GM21737 (cell line): ENCODE data around the gene PCDH17.

ENCODE experiments used
- ATAC-seq: cut with Tn5 transposase; IDR thresholded peaks from one replicate; pipeline ENCODE4 v1.9.1; 2021; ENCODE audit warnings: mild to moderate bottlenecking, moderate library complexity; ENCODE audit not compliant: unreplicated experiment

PCDH17 gene

DNA sequence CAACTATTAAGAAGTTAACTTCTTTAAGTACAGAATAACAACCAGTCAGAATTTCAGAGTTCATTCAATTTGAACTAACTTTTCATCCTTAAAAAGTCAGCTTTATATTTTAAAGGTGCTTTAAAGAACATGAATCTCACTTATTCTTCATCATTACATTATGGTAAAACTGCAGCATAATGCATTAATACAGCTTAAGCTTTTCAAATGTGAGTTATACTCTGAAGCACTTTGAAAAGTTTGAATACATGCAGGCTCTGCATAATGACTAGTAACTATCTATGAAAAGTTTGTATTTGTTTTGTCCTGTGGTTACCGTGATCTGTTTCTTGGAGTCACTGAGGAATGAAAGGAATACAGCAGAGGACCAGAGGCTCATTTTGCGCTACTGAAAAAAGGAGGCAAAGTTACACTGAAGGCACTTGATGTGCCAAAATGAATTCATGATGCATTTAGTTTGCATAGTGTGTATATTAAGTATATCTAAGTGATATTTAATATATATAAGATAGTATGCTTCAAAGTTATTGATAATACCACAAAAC, 4.1 kb downstream of the PCDH17 start:
- ATAC-seq = no peak

DNA sequence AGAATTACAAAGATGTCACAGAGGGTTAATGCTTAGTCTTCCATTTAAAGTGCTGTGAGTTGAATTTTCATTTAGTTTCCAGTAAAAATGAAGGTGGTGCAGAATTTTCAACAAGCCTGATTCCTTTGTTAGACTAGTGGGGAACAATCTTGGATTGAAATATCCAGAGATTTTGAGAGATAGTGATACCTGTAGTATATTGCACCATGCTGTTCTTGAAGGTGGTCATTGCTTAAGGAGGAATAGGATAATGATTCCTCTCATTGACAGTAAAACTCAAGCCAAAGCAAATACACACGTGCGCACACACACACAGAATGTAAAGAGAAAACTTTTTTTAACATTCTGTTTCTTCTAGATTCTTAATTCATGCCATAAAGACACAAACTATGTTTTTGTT, 5.3 kb downstream of the PCDH17 start:
- no peak for ATAC-seq

DNA sequence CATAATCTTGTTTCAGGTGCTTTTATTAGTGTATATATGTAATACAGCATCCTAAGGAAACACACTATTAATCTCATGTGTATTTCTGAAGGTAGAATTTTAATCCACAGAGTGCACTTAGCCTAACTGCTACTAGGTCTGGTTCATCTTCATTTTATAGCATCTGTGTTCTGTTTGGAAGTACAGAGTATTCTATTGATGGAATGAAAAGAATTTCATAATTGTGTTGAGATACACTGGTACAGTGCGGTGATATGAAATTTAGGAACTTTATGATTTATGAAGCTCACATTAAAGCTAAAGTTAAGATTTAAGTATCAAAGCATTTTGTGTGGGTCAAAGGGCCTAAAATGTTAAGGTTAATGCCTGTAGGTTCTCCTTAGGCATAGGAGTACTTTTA, 6.0 kb downstream of the PCDH17 start:
- no peak for ATAC-seq

DNA sequence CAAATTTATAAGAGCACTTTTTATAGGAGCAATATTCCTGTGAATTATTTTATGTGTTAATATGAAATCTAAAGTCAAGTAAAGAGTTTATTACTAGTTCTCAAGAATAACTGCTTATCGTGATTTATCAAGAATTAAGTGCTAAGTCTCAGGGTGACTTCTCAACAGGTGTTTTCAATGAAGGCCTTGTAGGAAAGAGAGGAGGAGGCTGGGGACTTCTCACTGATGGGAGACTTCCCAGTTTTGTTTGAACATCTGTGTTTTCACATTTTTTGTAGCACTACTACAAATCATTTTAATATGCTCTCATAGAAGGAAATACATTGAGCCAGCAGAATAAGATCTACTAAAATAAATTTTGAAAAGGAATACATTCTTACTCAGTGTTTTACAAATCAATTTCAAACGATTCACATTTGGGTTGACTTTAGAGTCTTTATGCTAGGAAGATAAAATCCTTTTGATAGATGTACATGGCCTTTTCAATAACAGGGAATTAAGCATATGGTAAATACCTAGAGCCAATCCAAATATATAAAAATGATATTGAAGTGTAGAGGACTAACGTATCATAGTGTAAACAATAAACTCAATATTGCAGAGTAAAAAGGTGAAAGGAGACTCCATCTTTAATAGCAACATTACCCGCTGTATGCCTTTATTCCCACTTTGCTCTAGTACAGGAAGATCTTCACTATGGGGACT, 6.8 kb downstream of the PCDH17 start:
- ATAC-seq = no peak

DNA sequence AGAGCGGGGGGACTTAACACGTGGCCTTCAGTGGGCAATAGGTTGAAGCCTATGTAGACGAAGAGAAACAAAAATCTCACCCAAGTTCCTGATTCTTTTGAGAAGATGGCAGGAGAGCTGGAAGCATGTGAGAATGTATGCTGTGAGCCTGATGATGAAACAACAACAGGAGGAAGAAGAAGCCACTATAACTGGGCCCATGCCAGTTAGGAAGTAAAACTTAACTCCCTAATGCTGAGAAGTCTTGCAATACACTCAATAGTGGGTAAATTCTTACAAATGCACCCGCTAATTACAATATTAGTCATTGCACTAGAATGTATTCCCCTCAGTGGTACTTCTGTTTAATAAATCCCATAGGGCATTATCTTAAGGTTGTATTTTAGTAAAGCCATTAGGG, 9.1 kb downstream of the PCDH17 start:
- no peak for ATAC-seq

DNA sequence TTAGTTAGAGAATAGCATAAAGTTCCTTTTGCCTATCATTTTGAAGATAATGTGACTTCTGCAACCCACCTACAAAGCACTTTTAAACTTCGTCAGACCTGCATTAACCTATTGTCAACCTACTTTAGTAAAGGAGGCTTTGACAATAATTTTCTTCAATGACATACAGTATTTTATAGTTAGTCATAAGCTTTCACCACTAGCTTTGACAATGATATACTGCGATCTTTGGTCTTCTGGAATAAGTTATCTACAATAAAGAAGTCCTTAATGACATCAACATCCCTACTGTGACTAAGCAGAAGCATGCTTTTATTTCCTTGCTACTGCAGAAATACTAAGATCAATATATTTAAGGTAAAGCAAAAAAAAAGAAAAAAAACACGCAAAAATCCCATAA, 9.5 kb downstream of the PCDH17 start:
- no peak for ATAC-seq

DNA sequence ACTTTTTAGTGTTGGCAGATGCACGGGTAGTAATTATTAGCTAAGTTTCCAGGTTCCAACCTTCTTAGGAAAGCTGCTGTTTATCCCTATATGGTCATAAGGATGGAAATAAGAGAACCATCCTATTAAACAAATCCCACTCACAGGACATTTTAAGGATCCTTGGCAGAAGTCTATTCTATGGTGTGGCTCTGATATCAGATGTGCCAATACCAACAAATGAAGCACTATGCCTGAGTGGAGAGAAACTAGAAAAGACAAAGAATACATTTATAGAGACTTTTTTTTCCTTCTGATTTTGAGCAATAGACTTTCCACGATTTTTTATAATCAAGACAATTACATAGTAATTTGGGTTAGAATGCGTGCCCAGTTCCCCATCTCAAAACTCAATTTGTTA, 12.6 kb downstream of the PCDH17 start:
- ATAC-seq = no peak

DNA sequence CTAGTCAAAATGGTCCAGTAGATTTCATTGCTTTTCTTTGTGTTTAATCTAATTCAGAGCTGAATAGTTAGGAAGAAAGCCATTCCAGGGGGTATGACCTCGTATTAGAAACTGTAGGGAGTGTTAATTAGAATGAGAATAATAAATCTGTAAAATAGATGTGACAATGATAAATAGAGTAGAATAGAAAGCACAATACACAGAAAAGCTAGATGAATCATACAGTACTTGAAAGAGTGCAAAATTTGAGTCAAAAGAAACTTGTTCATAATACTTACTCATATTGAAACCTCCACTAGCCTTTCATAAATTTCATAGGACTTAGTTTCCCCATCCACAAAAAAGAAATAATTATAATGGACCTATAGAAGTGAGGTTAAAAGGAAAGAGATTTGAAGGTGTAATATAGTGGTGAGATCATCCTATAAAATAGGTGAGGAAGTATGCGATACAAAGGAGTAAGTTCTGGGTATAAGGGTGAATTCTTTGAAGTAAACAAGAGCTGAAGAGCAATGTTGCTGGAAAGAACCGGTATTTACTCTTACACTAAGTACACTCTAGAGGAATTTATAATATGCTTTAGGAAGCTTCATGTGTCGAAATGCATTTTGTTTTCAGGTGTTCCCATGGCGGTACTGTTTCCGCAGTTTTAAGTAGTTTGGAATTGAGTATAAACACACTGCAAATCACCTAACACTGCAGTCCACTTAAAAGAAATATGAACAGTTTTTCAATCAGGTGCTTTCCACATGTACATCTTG, 21.9 kb downstream of the PCDH17 start:
- no peak for ATAC-seq

DNA sequence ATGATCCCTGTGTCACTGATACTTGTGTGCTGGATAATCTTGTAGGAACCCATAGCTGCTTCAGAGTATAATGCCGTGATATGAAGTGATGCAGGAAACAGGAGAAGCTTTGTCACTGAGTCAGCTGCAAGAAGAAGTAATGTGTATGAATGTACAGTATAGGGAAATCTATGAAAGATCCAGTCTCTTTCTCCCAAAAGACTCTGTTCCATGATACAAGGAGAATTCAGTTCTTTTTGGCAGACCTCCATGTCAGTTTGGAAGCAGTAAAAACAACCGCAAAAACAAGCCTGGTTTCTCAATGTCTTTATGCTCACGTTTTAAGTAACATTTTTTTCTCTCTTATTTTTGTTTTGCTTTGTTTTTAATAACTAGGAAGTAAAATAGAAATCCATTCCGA, 33.9 kb downstream of the PCDH17 start:
- ATAC-seq = no peak

DNA sequence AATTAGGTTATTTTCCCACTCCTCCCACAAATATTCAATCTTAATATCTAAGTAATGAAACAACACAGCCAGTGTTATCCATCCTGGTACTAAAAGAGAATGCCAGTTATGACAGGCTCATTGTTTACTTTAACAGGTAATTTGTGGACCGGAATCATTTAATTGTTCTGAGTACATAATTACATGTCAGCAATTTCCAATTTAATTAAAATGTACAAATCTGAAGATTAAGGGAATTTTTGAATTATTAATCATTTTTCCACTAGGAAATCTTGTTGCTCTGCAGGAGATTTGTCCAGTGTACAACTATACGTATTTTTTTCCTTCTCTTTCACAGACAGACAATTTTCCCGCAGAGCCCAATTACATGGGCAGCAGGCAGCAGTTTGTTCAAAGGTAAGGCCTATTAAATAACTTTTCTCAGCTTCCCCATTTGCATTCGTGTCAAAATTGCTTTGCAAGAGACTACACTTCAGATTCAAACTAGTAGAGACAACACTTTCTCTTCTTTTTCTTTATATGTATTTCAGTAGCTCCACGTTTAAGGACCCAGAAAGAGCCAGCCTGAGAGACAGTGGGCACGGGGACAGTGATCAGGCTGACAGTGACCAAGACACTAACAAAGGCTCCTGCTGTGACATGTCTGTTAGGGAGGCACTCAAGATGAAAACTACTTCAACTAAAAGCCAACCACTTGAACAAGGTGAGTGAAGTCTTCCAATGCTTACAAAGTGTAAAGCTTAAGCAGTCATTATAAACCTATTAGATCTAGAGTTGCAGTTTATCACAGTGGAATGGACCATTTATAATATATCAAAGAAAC, 34.8 kb downstream of the PCDH17 start:
- ATAC-seq = no peak

DNA sequence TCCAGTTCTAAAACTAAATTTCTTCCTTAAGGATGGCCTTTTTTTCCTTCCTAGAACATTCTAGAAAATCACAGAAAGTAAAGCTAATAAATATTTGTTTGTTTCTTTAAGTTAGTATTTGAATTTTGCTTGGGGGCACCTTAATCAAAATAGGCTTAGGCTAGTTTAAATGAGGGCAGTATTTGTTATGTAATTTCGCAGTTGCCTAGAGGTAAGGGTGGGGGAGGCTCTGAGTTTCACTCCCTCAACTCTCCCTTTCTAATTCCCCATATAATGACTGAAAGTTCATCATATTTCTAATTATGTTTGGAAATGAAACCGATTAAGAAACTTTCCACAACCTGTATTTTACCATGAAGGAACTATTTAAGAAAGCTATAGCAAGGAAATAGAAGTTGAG, 40.6 kb downstream of the PCDH17 start:
- ATAC-seq = no peak

DNA sequence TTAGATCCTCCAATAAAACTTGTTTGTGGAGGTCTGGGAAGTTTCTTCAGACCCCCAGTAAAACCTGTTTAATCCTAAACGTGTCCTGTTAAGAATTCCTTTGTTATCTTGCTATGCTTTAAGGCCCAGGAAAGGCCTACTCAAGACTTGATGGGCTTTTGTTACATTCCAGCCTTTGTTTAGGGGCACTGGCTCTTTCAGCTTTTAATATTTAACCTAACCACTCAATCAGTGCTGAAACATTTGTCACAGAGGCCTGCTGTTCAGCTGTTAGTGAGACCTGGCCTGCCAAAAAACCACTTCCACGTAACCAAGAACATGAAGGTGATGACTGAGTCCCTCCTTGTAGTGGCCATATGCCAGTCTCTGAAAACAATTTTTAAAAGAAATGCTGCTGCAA, 41.7 kb downstream of the PCDH17 start:
- ATAC-seq = no peak

DNA sequence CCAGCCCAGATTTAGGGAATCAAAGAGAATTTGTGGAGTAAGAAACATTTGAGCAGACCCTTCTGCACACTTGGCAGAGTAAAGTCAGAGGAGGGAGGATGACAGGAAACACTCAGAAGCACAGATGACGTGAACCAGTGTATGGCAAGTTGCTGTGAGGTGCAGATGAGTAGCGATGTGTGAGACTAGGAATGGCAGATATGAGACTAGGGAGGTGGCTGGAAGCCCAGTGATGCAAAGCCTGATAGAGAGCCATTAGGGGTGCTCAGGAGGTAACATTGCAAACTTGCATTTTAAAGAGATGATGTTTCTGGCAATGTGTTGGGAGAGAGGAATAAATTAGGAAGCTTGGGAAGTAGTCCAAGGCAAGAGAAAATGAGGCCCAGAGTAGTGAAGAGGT, 44.0 kb downstream of the PCDH17 start:
- no peak for ATAC-seq

DNA sequence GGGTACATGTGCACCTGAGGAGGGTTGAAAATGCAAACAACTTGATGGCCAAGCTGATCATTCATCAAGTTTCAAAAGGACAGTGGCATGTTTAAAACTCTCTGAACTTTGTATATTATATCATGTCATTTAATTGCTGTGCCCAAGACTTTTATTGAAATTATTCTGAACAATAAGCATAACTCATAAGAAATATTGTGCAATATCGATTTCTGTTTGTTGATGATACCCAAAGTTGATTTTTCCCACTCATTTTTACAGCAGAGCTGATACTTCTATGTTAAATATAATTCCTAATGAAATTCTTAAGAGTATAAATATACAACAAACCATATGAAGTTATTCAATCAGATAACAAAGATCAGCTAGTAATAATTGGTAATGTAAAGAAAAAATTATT, 49.1 kb downstream of the PCDH17 start:
- no peak for ATAC-seq

DNA sequence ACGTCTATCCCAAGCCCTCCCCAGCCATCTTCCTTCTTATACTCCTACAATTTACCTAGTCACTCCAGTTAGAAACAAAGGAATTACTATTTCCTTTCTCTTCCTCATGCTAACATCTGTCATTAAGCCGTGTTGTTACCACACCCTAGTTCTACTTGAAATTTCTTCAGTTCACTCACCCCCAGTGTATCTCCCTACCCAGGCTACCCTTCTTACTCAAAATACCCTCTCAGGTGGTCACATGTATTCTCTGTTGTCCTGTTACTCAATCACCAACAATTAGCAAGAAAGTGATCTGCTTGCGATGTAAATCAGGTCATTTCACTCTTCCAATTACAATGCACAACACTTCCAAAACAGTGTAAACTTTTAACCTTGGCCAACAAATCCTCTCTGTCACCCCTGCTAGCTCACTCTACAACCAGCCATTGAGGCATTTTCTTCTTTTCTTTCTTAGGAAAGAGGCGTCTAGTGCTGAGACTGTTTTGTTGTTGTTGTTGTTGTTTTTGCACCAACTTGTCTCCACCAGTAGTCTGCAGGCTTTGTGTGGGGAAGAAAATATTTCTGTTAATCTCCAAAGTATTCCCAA, 50.7 kb downstream of the PCDH17 start:
- no peak for ATAC-seq

DNA sequence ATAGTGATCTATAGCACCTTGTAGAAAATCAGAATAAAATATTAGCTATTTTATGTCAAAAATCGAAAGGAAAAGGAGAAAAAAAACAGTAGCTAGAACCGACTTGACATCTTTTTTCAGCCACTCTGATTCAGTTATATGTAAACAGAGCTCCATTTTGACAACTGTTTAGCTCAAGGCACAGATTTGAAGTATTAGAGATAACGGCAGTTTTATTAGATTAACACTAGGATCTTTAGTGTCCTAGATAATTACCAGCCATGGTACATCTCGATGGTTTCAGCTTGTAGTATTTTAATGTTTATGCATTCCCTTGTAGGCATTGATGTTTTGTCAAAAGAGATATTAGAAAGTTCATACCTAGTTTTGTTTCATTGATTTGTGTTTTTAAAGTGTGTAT, 67.3 kb downstream of the PCDH17 start:
- ATAC-seq = no peak

DNA sequence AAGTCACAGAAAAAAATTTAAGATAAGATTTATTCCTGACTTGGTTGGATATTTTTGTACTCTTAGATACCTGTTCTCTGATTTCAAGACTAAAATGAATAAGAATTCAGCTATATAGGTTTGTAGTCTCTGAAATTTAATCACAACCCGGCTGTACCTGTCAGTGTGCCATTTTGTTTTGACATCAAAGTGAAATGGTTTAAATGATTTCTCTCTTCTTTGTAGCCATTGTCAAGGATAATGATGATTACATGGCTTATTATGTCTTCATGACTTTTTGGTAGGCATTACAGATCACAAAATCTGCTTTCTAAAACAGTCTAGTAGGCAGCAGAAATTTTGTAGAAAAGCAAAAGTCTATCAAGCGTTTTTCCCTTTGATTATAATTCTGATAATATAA, 72.5 kb downstream of the PCDH17 start:
- ATAC-seq = no peak

DNA sequence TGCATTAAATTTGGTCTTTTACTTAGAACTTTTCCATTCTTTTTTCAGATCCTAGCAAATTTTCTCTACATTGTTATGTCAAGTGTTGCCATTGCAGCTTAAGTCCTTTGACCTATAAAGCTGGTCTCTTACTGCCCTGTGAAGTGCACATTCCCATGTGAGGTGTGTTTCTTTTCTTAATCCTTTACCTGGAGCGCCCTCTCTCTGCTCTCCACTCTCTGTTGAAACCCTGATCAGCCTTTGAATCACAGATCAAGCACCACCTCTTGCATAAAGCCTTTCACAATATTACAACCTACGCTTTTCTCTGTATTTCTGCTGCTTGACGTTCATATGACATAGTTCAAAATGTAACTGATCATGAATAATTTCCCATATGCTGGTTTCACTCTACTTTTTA, 84.8 kb downstream of the PCDH17 start:
- no peak for ATAC-seq

DNA sequence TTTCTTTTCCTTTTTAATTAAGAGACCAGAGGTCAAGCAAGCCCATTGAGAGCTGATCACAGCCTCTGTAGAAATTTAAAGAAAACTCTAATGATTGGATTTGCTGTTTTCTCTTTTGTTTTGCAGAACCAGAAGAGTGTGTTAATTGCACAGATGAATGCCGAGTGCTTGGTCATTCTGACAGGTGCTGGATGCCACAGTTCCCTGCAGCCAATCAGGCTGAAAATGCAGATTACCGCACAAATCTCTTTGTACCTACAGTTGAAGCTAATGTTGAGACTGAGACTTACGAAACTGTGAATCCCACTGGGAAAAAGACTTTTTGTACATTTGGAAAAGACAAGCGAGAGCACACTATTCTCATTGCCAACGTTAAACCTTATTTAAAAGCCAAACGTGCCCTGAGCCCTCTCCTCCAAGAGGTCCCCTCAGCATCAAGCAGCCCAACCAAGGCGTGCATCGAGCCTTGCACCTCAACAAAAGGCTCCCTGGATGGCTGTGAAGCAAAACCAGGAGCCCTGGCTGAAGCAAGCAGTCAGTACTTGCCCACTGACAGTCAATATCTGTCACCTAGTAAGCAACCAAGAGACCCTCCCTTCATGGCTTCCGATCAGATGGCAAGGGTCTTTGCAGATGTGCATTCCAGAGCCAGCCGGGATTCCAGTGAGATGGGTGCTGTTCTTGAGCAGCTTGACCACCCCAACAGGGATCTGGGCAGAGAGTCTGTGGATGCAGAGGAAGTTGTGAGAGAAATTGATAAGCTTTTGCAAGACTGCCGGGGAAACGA, 93.1 kb downstream of the PCDH17 start:
- no peak for ATAC-seq

DNA sequence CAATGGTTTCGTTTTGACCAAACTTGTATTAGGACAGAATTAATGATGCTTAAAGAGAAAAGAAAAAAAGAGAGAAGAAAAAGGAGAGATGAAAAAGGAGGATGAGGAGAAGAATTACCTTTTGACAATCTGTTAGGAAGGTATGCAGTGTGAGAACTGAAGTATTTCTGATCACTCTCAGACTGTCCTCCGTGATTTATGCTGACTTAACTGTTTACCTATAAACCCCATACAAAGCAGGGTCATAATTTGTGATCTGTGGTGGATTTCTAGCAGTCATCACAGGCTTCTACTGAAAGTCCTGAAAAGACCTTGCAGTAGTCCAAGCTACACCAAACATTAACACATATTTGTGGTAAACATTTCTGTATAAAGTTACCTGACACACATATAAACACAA, 93.9 kb downstream of the PCDH17 start:
- no peak for ATAC-seq
